Neutrophil (primary cell): ENCODE measurements around the gene USP11.
A peak's percentile ranks its signal among the peaks of the same experiment; 100 is the strongest.

ENCODE experiments used
- H3K27ac ChIP-seq: fragments of 200-600 bp; sonication (generic); 2 replicates; pipeline ENCODE4 v1.5.1; 2016; ENCODE audit warnings: mild to moderate bottlenecking, moderate library complexity
- H3K27me3 ChIP-seq: fragments of 200-600 bp; sonication (generic); 2 replicates; pipeline ENCODE4 v1.6.0; 2016; ENCODE audit warnings: mild to moderate bottlenecking
- H3K36me3 ChIP-seq: fragments of 200-600 bp; sonication (generic); 2 replicates; pipeline ENCODE4 v1.5.1; 2017
- H3K4me1 ChIP-seq, 2 experiments: fragments of 200-600 bp in 1 of 2; sonication (generic) in 1 of 2; 1 replicate in 1 of 2; 2 replicates in 1 of 2; pipeline versions ENCODE4 v1.5.1 to v1.6.1; 2013 to 2016; ENCODE audit warnings: low read depth in 1 of 2, low read length in 1 of 2, mild to moderate bottlenecking in 1 of 2, moderate library complexity in 1 of 2; ENCODE audit not compliant: control insufficient read depth in 1 of 2, insufficient read depth in 1 of 2
- H3K4me3 ChIP-seq, 2 experiments: fragments of 200-600 bp in 1 of 2; sonication (generic) in 1 of 2; 1 replicate in 1 of 2; 2 replicates in 1 of 2; pipeline ENCODE4 v1.5.1; 2013 to 2016; ENCODE audit warnings: low read depth in 1 of 2, low read length in 1 of 2, mild to moderate bottlenecking in 1 of 2, moderate library complexity in 1 of 2
- H3K9me3 ChIP-seq: fragments of 200-600 bp; sonication (generic); 2 replicates; pipeline ENCODE4 v1.5.1; 2016
- CTCF ChIP-seq: fragments of 200-600 bp; sonication (generic); IDR thresholded peaks from 2 replicates; pipeline ENCODE4 v1.5.1; 2016; ENCODE audit warnings: antibody characterized with exemption

The USP11 gene

GRCh38 chrX:47232803-47233332, at the start of gene USP11:
Gene USP11 (plus strand): TSS chrX:47233009. CDS start chrX:47233044, 35 bp downstream.
- Histone ChIP-seq H3K27me3 (no peaks in the 10 kb centered on the region), H3K4me1 (peaks cover 4 to 12% of the 10 kb centered on the region in 2 experiments), H3K27ac (peak within 1 kb of the TSS; percentile 99), H3K4me3 (peak within 1 kb of the TSS; percentile 67 to 70), H3K36me3 (peaks cover 10% of the 10 kb centered on the region), H3K9me3 (no peaks in the 10 kb centered on the region)
- TF ChIP-seq CTCF: no peak

- no peak overlapping the region for H3K4me3 ChIP-seq
- H3K4me1 ChIP-seq: no peaks in the 10 kb centered on the region
- H3K27ac ChIP-seq: no peak overlapping the region
- H3K9me3 ChIP-seq: no peaks in the 10 kb centered on the region
- H3K36me3 ChIP-seq: peaks cover 76% of the 10 kb centered on the region
- no peak for TF ChIP-seq CTCF
- H3K27me3 ChIP-seq: no peaks in the 10 kb centered on the region
Measured at GRCh38 chrX:47184486-47184885, 48.3 kb upstream of the USP11 start.

- peaks cover 69% of the 10 kb centered on the region for H3K36me3 ChIP-seq
- TF ChIP-seq CTCF: no peak
- no peaks in the 10 kb centered on the region for H3K27me3 ChIP-seq
- no peak overlapping the region for H3K27ac ChIP-seq
- no peaks in the 10 kb centered on the region for H3K9me3 ChIP-seq
- no peak overlapping the region for H3K4me3 ChIP-seq
- peaks cover 0 to under 1% of the 10 kb centered on the region in 2 experiments for H3K4me1 ChIP-seq
Measured at GRCh38 chrX:47185241-47185640, 47.6 kb upstream of the USP11 start.

GRCh38 chrX:47186096-47186740, 46.6 kb upstream of the USP11 start:
- H3K36me3 ChIP-seq: peaks cover 59% of the 10 kb centered on the region
- H3K4me1 ChIP-seq: peaks cover 9 to 10% of the 10 kb centered on the region in 2 experiments
- H3K4me3 ChIP-seq: no peak overlapping the region
- H3K9me3 ChIP-seq: no peaks in the 10 kb centered on the region
- no peaks in the 10 kb centered on the region for H3K27me3 ChIP-seq
- TF ChIP-seq CTCF: no peak
- no peak overlapping the region for H3K27ac ChIP-seq

- H3K4me3 ChIP-seq: no peak overlapping the region
- H3K36me3 ChIP-seq: peaks cover 49% of the 10 kb centered on the region
- H3K9me3 ChIP-seq: no peaks in the 10 kb centered on the region
- H3K4me1 ChIP-seq: peaks cover 15 to 19% of the 10 kb centered on the region in 2 experiments
- H3K27me3 ChIP-seq: no peaks in the 10 kb centered on the region
- no peak overlapping the region for H3K27ac ChIP-seq
- TF ChIP-seq CTCF: no peak
Measured at GRCh38 chrX:47187106-47187677, 45.6 kb upstream of the USP11 start.
